K562 (cell line): Measurements from ENCODE around the gene HYAL4. TPM values are rescaled to one million over a fixed set of nuclear protein-coding genes. Genes with fewer than 3 reads are reported as not detected.
"Not testable (repeated sequence)": the region's sequence is repeated elsewhere in the genome, so short reads cannot be mapped to it uniquely, and the experiment has no call there.

Source experiments
- ATAC-seq: fragments of 200-7000 bp; cut with Tn5 transposase; 3 replicates; pipeline ENCODE4 v1.9.1; 2020; ENCODE audit warnings: moderate library complexity
- BruUV-seq: library from RNA; stranded (reverse); fragments of 400-500 nt; replicated peaks from 2 replicates; lab custom pipeline; 2021; lab: Mats Ljungman, UMichigan
- CTCF ChIA-PET: fragments of 300-600 bp; formaldehyde crosslinking; extraction: SDS; loops from one replicate; lab custom pipeline; 2021; ENCODE audit warnings: low intra/inter-chr PET ratio; lab: Yijun Ruan, JAX
- POLR2A ChIA-PET: fragments of 300-600, 350-650 bp; sonication (Branson Sonifier 250); formaldehyde crosslinking; extraction: SDS; loops from one replicate; lab custom pipeline; 2021; ENCODE audit warnings: antibody characterized with exemption, inconsistent platforms; lab: Yijun Ruan, JAX
- DNase-seq, 4 experiments: peaks; one replicate each; pipeline versions ENCODE4 v3.0.0 to v3.0.0-alpha.2; 2011 to 2018; ENCODE audit warnings: low spot score in 3 of 4, mixed read lengths in 3 of 4; ENCODE audit errors: extremely low read depth in 1 of 4
- FAIRE-seq: peaks from 2 replicates; lab custom pipeline; 2011; peaks lifted over from hg19 to GRCh38; lab: Jason Lieb, UNC
- H2AFZ ChIP-seq: 2 replicates; pipeline ENCODE4 v1.6.0; 2011; ENCODE audit warnings: low read depth, low read length, control low read depth, inconsistent platforms
- H3K27ac ChIP-seq: fragments of 200-600 bp; 3 replicates; pipeline ENCODE4 v1.8.0; 2011; ENCODE audit warnings: low read depth, mild to moderate bottlenecking, control low read depth, inconsistent platforms, low read length, moderate library complexity, mixed read lengths; ENCODE audit errors: extremely low read depth
- H3K27me3 ChIP-seq, 2 experiments: fragments of 300-600 bp in 1 of 2; 2 replicates in 1 of 2; 3 replicates in 1 of 2; pipeline versions ENCODE4 v1.6.0 to v1.8.0; 2011; ENCODE audit warnings: inconsistent platforms in 2 of 2, low read length in 2 of 2, mild to moderate bottlenecking in 1 of 2, mixed read lengths in 1 of 2, moderate library complexity in 1 of 2; ENCODE audit not compliant: control insufficient read depth in 2 of 2, insufficient read depth in 2 of 2
- H3K36me3 ChIP-seq: fragments of 300-600 bp; 3 replicates; pipeline ENCODE4 v1.8.0; 2011; ENCODE audit warnings: mild to moderate bottlenecking, low read length, inconsistent platforms; ENCODE audit not compliant: control insufficient read depth, insufficient read depth
- H3K4me1 ChIP-seq, 2 experiments: fragments of 200-600 bp in 1 of 2; replicated peaks in 1 of 2; 2 replicates in 1 of 2; 3 replicates in 1 of 2; pipeline versions ENCODE4 v1.5.1 to v1.8.0; 2011; ENCODE audit warnings: inconsistent platforms in 2 of 2, low read length in 2 of 2, mild to moderate bottlenecking in 1 of 2, mixed read lengths in 1 of 2, moderate library complexity in 1 of 2; ENCODE audit not compliant: control insufficient read depth in 2 of 2, insufficient read depth in 2 of 2
- H3K4me2 ChIP-seq: 2 replicates; pipeline ENCODE4 v1.6.1; 2011; ENCODE audit warnings: low read length, control low read depth, inconsistent platforms, mixed read lengths; ENCODE audit not compliant: insufficient read depth
- H3K4me3 ChIP-seq: fragments of 200-600 bp; sonication (generic), shearing (Covaris generic); 2 replicates; pipeline ENCODE4 v1.5.1; 2016; ENCODE audit warnings: control low read depth, inconsistent platforms
- H3K79me2 ChIP-seq: fragments of 200-600 bp; 3 replicates; pipeline ENCODE4 v1.8.0; 2011; ENCODE audit warnings: low read length, inconsistent platforms; ENCODE audit not compliant: control insufficient read depth, insufficient read depth
- H3K9ac ChIP-seq, 2 experiments: 2 replicates each; pipeline versions ENCODE4 v1.6.0 to v1.6.1; 2011; ENCODE audit warnings: low read depth in 2 of 2, low read length in 2 of 2, control low read depth in 1 of 2, inconsistent platforms in 1 of 2, mild to moderate bottlenecking in 1 of 2, mixed read lengths in 1 of 2; ENCODE audit not compliant: insufficient read depth in 1 of 2
- H3K9me1 ChIP-seq: one replicate; pipeline ENCODE4 v1.6.0; 2011; ENCODE audit warnings: inconsistent platforms, mild to moderate bottlenecking, low read length, moderate library complexity; ENCODE audit not compliant: control insufficient read depth, insufficient read depth
- H3K9me3 ChIP-seq: replicated peaks from 2 replicates; pipeline ENCODE4 v1.5.1; 2011; ENCODE audit warnings: low read depth, low read length, inconsistent platforms; ENCODE audit not compliant: control insufficient read depth, insufficient read depth
- H4K20me1 ChIP-seq: replicated peaks from 2 replicates; pipeline ENCODE4 v1.6.1; 2011; ENCODE audit warnings: low read length, inconsistent platforms, mixed read lengths; ENCODE audit not compliant: control insufficient read depth, insufficient read depth
- BRCA1 ChIP-seq, 2 experiments: fragments of 450-650 bp in 1 of 2; sonication (generic) in 1 of 2; formaldehyde crosslinking in 1 of 2; IDR thresholded peaks; 2 replicates each; pipeline versions ENCODE4 v1.5.0 to v1.6.1; 2017 to 2020; ENCODE audit warnings: mild to moderate bottlenecking in 1 of 2, missing genetic modification reagents in 1 of 2
- EP400 ChIP-seq: fragments of 450-650 bp; IDR thresholded peaks from 2 replicates; pipeline ENCODE4 v1.6.1; 2017; ENCODE audit warnings: antibody characterized with exemption, mild to moderate bottlenecking, moderate library complexity
- FIP1L1 ChIP-seq: fragments of 200-400 bp; formaldehyde crosslinking; IDR thresholded peaks from 2 replicates; pipeline ENCODE4 v1.6.1; 2018; ENCODE audit warnings: mild to moderate bottlenecking, low read depth, low read length; ENCODE audit not compliant: poor library complexity, severe bottlenecking
- HLTF ChIP-seq: fragments of 450-650 bp; IDR thresholded peaks from 2 replicates; pipeline ENCODE4 v1.6.1; 2016
- NFYB ChIP-seq: IDR thresholded peaks from 2 replicates; pipeline ENCODE4 v1.6.1; 2011; ENCODE audit warnings: mild to moderate bottlenecking, moderate library complexity; ENCODE audit not compliant: insufficient read length; ENCODE audit errors: extremely low read depth
- POLR2B ChIP-seq: fragments of 450-650 bp; IDR thresholded peaks from 2 replicates; pipeline ENCODE4 v1.6.1; 2018; ENCODE audit warnings: low read depth; ENCODE audit not compliant: partially characterized antibody
- THRAP3 ChIP-seq: fragments of 450-650 bp; IDR thresholded peaks from 2 replicates; pipeline ENCODE4 v1.6.1; 2016; ENCODE audit warnings: mild to moderate bottlenecking, inconsistent platforms, borderline replicate concordance
- UBTF ChIP-seq, 2 experiments: IDR thresholded peaks; 2 replicates each; pipeline ENCODE4 v1.6.1; 2012; ENCODE audit warnings: improper control_type of control experiment in 2 of 2, low read depth in 2 of 2, low read length in 2 of 2, borderline replicate concordance in 1 of 2
- ZNF551 ChIP-seq: fragments of 250-450 bp; sonication (Bioruptor Pico); IDR thresholded peaks from 2 replicates; pipeline ENCODE4 v1.5.0; 2021; ENCODE audit warnings: mild to moderate bottlenecking, moderate library complexity
- WGBS: fragments of 100-300 bp; shearing (Covaris generic); methylation state at CpG from one replicate; pipeline ENCODE4 v1.1.6; 2016; ENCODE audit warnings: low coverage, mixed read lengths; ENCODE audit not compliant: insufficient coverage; ENCODE audit errors: missing lambda C conversion rate; 5-methylcytosine and 5-hydroxymethylcytosine counted together
- in situ Hi-C: fragments of 300-500 bp; cut with MboI; formaldehyde crosslinking; loops from 4 replicates; pipeline ENCODE4 v1.15.0; 2018; ENCODE audit warnings: inconsistent platforms, mixed read lengths
- intact Hi-C: fragments of 100-400 bp; cut with micrococcal nuclease; formaldehyde crosslinking; loops from 2 replicates; pipeline ENCODE4 v1.14.2; 2022
- polyA plus RNA-seq, 8 experiments: library from polyadenylated mRNA; depleted of rRNA in 4 of 8; stranded (reverse) in 5 of 8; unstranded in 3 of 8; fragments of >200 nt; fragmentation: Nextera tagmentation in 2 of 8; fragmentation: Illumina TruSeq in 1 of 8; extraction: Ambion mirVana in 2 of 8; extraction: Trizol in 1 of 8; gene quantifications; 2 replicates each; pipeline versions ENCODE4 v1.2.1 to v1.2.3, GENCODE V29; 2011 to 2014; ENCODE audit warnings: inconsistent platforms in 1 of 8, missing spikeins in 1 of 8
- total RNA-seq, 7 experiments: library from RNA; depleted of rRNA in 6 of 7; stranded (reverse); fragments of >200 nt in 6 of 7; fragmentation: Illumina TruSeq in 2 of 7; extraction: Trizol in 2 of 7; gene quantifications; 2 replicates each; pipeline versions ENCODE4 v1.2.1 to v1.2.3, GENCODE V29; 2011 to 2021; ENCODE audit warnings: low replicate concordance in 1 of 7
- TF ChIP-seq, protein P1 (sequence below): fragments of 250-450 bp; sonication (Bioruptor Pico); IDR thresholded peaks from 2 replicates; pipeline ENCODE4 v1.4.0; 2020; ENCODE audit warnings: mild to moderate bottlenecking, moderate library complexity

The HYAL4 gene
- total and polyA plus RNA-seq, 9 of the 15 experiments (the other 6 are each of a cell fraction or from before 2014, with no cell fraction given) = not detected

DNA sequence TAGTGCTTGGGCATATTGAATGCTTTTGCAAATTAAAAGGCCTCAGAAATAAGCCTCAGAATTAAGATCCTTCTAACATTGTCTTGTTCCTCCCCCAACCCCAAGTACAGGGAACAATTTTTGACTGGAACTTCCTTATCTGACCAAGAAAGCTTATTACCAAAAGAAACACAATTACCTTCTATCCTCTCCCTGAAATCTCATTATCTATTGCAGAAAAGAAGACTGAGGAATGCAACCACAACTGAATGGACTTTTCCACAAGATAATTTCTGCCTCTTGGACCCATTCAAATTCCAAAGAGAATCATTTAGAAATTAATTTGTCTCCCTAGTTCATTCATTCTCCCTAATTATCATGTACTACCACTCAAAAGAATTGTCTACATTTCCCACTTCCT, 43.2 kb downstream of the HYAL4 start:
- Histone ChIP-seq H3K27me3 (no peaks in the 10 kb centered on the region), H3K9ac (no peak overlapping the region), H3K9me1 (no peaks in the 10 kb centered on the region), H3K4me3 (no peak overlapping the region), H3K27ac (no peak overlapping the region), H3K9me3 (no peaks in the 10 kb centered on the region), H3K4me1 (no peaks in the 10 kb centered on the region), H3K4me2 (no peak overlapping the region), H2AFZ (no peak overlapping the region), H4K20me1 (no peaks in the 10 kb centered on the region), H3K36me3 (no peaks in the 10 kb centered on the region), H3K79me2 (no peaks in the 10 kb centered on the region)
- POLR2A ChIA-PET = no interaction called here
- no peak for DNase-seq
- TF ChIP-seq FIP1L1 (no peak), UBTF (IDR thresholded peaks at IDR 0.05; ENCODE audit: borderline replicate concordance in 1 of 2, low read depth in 2 of 2, low read length in 2 of 2) (no peak), ZNF551 (CRISPR knock-in tag) (no peak), EP400 (no peak), POLR2B (no peak), THRAP3 (no peak), NFYB (no peak), BRCA1 (IDR thresholded peaks at IDR 0.05) (no peak), BRCA1 (CRISPR knock-in tag; IDR thresholded peaks at IDR 0.05) (no peak), HLTF (no peak)
- TF ChIP-seq, protein P1, sequence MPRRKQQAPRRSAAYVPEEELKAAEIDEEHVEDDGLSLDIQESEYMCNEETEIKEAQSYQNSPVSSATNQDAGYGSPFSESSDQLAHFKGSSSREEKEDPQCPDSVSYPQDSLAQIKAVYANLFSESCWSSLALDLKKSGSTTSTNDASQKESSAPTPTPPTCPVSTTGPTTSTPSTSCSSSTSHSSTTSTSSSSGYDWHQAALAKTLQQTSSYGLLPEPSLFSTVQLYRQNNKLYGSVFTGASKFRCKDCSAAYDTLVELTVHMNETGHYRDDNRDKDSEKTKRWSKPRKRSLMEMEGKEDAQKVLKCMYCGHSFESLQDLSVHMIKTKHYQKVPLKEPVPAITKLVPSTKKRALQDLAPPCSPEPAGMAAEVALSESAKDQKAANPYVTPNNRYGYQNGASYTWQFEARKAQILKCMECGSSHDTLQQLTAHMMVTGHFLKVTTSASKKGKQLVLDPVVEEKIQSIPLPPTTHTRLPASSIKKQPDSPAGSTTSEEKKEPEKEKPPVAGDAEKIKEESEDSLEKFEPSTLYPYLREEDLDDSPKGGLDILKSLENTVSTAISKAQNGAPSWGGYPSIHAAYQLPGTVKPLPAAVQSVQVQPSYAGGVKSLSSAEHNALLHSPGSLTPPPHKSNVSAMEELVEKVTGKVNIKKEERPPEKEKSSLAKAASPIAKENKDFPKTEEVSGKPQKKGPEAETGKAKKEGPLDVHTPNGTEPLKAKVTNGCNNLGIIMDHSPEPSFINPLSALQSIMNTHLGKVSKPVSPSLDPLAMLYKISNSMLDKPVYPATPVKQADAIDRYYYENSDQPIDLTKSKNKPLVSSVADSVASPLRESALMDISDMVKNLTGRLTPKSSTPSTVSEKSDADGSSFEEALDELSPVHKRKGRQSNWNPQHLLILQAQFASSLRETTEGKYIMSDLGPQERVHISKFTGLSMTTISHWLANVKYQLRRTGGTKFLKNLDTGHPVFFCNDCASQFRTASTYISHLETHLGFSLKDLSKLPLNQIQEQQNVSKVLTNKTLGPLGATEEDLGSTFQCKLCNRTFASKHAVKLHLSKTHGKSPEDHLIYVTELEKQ = no peak
- CTCF ChIA-PET = no interaction called here
- FAIRE-seq = no peak
- ATAC-seq = no peak
- in situ Hi-C loops (no loop called here), intact Hi-C loops (no loop called here)
- BruUV-seq = no TSS peak

GRCh38 chr7:123894753-123895152, 49.8 kb downstream of the HYAL4 start:
- H4K20me1 ChIP-seq, POLR2A ChIA-PET, H3K9me1 ChIP-seq, H3K36me3 ChIP-seq, BruUV-seq, intact Hi-C loops, H3K9me3 ChIP-seq, CTCF ChIA-PET, H3K79me2 ChIP-seq, H2AFZ ChIP-seq, DNase-seq, ATAC-seq, FAIRE-seq, H3K4me1 ChIP-seq, in situ Hi-C loops, H3K27me3 ChIP-seq, H3K4me2 ChIP-seq, H3K4me3 ChIP-seq, H3K27ac ChIP-seq, H3K9ac ChIP-seq: not testable (repeated sequence)
- 4% methylated on average over 9 of the region's 10 CpGs for WGBS
